Measurements from ENCODE around the gene TRIM72.

GRCh38 chr16:31198207-31198882, 15.6 kb upstream of the TRIM72 start:
- TF ChIP-seq, protein P1, sequence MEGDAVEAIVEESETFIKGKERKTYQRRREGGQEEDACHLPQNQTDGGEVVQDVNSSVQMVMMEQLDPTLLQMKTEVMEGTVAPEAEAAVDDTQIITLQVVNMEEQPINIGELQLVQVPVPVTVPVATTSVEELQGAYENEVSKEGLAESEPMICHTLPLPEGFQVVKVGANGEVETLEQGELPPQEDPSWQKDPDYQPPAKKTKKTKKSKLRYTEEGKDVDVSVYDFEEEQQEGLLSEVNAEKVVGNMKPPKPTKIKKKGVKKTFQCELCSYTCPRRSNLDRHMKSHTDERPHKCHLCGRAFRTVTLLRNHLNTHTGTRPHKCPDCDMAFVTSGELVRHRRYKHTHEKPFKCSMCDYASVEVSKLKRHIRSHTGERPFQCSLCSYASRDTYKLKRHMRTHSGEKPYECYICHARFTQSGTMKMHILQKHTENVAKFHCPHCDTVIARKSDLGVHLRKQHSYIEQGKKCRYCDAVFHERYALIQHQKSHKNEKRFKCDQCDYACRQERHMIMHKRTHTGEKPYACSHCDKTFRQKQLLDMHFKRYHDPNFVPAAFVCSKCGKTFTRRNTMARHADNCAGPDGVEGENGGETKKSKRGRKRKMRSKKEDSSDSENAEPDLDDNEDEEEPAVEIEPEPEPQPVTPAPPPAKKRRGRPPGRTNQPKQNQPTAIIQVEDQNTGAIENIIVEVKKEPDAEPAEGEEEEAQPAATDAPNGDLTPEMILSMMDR (IDR thresholded peaks at IDR 0.05): no peak
- no peak for TF ChIP-seq POLR2A (IDR thresholded peaks at IDR 0.05)

Data from Peyer's patch (tissue), 4 donors.